ENCODE data around the gene PDHB.

Gene PDHB

DNA sequence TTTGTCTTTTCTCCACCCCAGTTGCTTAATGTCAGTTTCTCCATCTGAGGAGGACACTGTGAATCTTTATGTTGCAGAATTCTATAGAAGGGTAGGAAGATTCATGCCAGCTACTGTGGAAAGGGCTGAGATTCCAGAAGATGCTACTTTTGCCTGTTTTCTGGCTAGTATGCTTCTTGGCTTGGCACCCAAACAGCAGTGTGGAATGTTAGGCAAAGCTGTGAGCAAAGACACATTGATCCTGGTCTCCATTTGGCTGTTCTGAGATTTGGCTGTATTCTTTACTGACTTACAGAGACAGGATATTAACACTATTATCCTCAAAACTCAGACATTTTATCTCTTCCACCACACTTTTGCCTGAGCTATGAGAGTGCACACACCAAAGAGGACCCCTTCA, 39.3 kb downstream of the PDHB start:
- DNase-seq = no peak

DNA sequence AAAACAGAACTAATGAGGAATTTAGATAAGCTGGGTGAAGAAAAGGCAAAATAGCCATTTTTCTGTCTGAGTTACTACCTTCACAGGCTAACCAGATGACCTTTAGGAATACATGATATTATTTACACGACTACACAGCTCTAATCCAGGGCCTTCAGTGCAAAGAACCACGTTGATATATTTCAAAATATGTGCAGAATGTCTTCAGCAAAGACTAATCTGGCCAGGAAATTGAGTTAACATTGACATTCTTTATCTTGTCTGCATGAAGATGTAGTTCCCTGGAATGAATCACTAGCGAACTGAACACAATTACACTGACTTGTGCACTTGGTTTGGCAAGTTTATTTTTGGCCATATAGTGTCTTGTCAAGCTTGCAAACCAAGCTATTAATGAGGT, 41.5 kb downstream of the PDHB start:
- no peak for DNase-seq

DNA sequence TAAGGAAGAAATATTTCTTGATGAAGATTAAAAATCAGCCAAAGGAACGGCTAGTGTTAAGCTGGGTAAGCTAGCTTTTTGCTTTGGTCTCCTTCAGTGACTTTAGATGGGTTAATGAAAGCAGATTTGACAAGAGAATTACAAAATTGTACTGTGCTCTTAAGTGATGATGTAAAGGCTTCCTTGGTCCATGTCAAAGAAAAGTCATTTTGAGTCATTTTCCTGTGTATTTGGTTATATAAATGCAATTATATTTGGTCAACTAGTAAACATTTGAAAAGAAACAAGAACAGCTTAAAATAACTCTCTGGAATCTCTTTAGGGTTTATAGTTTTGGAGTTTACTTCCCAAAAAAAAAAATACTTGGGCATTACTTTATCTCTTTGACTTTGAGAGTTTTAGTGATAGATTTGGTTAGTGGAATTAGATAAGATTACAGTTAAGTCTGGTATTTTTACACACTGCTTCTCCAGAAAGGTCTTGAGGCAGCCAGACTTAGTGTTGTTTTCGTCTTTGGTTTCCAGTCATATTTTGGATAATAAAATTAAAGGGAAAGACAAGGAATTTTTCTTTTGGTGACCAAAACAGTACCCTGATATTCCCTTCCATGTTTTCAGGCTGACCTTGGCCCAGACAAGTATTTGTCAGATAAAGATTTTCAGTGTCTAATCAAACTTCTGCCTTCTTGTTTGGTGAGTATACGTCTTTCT, 42.3 kb downstream of the PDHB start:
- no peak for DNase-seq

DNA sequence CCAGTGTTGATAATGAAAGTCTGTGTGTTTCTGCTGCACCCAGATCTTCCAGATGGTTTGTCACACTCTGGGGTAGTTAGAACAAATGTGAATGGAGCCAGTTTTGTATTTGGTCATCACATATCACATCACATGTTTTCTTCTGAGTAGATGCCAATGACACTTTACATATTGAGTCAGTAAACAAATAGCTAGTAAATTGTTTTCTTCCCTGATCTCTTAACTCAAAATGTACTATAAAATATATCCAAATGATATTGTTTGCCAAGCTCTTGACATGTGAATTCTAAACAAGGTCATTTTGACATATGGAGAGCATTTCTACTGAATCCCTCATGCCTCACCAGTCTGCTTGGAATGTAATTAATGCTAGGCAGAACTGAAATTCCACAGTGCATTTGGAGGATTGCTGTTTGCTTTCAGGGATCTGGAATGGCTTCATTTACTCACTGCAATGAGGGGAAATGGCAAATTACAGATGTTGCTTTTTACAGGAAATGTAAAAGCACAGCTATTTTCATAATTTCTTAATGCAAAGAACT, 45.0 kb downstream of the PDHB start:
- DNase-seq = no peak

DNA sequence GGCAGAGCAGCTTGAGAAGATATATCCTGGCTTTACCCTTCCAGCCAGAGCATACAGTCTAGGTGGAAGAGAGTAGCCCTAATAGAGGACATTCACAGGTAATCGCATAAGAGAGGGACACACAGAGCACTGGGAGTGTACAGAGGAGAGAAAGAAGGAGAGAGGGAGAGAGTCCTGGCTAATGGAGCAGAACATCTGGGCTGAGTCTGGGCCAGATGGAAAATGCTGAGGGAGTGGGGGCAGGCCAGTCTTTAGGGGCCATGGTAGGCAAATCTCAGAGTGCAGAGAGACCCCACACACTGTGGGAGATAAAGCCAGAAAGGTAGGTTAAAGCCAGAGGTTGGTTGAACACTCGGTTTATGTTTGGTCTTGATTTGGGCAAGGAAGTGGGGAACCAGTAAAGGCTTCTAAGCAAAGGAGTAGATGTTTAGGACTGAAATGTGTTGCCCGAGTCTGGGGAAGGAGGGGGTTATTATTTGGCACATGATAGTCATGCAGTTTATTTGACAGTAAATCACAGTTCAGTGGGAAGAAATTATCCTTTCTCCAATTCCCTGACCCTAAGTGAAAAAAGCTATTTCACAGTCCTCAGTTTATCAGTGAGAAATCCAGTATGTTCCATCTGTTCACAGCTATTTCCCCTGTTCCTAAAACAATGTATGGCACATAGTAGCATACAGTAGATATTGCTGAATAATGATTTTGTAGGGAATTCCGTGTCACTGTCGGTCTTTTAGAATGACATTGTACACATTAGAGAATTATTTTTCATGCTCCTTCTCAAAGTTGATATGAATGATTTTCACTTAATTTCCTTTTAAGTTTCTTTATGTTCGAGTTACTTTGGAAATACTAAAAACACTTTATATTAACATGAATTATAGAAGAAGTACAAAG, 45.7 kb downstream of the PDHB start:
- no peak for DNase-seq

DNA sequence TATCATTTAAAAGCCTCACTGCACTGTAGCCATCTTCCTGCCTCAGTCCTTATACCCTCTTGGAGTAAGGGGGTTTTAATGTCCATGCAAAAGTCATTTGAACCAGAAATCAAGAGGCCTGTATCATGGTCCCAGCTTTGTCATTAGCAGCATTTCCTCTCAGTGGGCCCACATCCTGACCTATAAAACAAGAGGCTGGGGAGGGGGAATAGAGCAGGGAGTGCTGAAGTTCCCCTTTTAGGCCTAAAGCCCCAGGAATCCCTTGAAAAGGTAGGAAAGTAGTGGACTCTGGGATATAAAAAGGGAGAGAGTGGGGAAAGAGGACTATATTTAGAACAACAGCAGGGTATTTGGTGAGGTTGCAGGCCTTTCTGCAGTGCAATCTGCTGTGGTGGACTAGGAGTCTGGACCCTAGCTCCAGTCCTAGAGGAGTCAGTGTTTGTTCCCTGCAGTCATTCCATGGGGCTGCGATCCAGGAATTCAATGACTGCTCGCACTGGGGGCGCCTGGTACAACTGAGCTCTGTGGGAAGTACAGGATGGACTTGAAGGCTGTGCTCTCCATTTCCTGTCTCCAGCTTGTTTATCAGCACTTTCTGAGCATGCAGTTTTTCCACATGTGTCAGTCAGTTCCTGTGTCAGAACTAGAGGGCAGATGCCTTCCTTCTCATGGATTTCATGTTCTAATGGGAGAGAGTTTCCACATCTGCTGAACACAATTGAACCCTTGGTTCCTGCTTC, 46.8 kb downstream of the PDHB start:
- DNase-seq = no peak

DNA sequence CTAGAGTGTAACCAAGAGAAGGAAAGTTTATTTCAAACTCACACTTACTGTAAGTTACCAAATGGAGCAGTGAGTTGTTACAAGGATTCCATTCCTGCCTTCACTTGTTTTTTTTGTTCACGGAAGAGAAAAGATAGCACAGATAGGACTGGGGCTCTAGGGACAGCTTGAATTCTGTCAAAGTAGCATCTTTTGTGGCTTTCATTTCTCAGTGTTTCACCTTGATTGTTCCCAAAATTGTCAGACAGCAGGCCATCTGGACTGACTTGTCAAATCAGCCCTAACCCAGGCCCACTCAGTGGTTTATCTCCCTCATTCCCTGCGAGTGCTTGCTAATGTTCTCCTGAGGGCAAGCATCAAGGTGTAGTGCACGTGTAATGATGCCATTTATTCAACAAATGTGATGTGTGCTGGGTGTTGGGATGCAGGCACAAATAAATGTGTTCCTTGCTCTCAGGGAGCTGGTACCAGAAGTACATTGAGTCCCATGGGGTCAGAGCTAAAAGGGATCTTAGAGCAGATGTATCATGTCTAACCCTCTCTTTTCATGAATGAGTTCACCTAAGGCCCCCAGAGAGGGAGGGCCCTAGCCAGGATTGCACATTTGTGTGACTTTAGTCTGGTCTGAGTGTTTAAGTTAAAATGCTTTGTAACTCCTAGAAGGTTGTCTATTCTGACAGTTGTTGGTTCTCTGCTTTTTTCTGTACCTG, 49.1 kb downstream of the PDHB start:
- no peak for DNase-seq

DNA sequence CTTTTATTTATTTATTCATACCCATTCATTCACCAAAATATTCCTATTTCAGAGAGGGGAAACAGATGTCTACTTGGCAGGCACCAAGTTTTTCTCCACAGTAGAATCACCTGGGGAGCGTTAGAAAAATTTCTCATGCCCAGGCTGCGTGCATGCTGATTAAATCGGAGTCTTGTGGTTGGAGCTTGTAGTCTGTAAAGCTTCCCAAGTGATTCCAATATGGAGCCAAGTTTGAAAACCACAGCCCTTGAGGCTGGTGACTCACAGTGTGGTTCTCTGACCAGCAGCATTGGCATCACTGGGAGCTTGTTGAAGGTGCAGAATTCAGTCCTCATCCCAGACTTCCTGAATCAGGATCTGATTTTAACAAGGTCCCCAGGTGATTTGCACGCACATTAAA, 49.7 kb downstream of the PDHB start:
- no peak for DNase-seq

DNA sequence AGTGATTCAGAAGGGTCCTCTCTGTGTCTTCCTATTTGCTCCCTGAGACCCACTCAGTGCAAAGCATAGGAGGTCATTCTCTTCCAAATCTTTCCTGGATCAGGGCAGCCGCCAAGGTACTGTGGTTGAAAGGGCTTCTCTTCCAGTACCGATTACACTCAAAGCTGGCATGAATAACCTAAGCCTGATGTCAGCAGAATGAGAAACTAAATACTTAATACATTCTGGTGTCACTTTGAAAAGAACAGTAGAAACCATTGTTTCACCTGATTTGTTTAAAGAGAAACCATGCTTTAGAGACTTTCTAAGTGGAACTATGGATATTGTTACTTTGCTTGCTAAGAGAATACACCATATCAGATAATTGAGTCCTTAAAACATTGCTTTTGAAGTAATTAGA, 50.2 kb downstream of the PDHB start:
- no peak for DNase-seq

DNA sequence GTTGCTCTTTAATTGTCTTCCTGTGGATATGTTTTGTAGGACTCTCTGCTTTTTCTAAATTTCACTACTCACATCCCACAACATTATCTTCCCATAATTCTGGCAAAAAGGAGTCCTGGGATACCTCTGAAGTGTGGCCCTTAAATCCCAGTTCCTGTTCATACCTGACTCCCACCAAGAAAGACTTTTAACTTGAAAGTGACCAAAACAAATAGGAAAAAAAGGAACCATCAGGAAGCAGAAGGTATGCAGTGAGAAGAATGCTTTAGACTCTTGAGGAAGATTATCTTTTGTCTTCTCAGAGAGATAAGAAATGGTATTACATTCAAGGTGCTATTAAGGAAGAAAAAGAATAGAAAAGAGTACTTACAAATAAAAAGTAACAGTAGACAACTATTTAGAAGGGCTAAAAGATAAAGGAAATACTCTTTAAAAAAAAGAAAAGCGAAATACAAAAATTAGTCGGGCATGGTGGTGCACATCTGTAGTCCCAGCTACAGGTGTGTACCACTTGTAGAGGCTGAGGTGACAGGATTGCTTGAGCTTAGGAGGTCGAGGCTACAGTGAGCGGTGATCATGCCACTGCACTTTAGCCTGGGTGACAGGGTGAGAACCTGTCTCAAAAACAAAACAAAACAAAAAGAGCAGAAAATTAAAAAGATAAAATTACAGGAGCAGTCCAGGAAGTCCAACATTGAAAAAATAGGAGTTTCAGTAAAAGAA, 54.1 kb downstream of the PDHB start:
- no peak for DNase-seq

DNA sequence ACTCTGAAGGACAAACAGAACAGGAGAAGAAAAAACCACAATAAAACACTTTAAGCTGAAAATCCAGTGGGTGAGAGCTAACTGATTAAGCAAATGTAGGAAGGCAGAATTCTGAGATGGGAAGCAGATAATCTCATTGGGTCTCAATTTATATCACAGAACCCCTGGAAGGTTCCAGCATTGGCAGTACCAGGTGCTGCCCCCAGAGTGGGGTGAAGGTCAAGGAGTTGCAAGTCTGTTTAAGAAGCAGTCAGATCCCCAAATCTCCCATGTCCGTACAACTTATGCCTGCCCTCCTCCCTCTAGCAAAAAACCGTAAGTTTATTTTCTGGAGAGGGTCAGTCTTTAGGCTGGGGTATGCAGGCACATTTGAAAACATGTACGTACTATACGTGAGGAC, 55.9 kb downstream of the PDHB start:
- DNase-seq = no peak

All from T-helper 9 cell (primary cell).